Embryonic facial prominence (tissue), 1 donor: ENCODE data around the gene BTNL3.
"Not testable (repeated sequence)": the region's sequence is repeated elsewhere in the genome, so short reads cannot be mapped to it uniquely, and the experiment has no call there.

Experiments used
- DNase-seq: peaks from one replicate; pipeline ENCODE4 v3.0.0-alpha.2; 2016; ENCODE audit errors: extremely low spot score

The BTNL3 gene

GRCh38 chr5:181024245-181025064 is 35.8 kb downstream of the BTNL3 start:
- no peak for DNase-seq

DNA sequence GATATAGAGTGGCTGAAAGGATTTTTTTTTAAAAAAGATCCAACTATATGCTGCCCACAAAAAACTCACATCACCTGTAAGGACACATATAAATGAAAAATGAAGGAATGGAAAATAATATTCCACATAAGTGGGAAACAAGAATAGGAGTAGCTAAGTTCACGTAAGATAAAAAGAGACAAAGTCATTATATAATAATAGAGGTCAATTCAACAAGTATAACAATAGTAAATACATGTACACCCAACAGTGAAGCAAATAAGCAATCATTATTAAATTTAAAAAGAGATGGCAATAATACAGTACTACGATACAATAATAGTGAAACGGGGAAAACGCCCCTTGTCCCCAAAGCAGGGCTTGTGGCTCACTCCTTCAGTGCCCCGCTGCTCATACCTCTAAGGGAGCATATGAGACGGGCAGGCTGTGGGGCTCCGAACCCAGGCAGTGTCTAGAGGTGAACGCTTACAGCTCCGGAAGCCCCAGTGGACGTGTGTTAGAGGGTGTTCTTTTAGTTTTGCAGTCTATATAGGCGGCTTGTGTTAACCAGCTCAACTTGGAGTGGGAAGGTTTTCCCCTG is 38.9 kb downstream of the BTNL3 start:
- no peak for DNase-seq

GRCh38 chr5:181028032-181028819 is 39.6 kb downstream of the BTNL3 start:
- DNase-seq, result no peak

GRCh38 chr5:181031716-181032115 is 43.1 kb downstream of the BTNL3 start:
- no peak for DNase-seq

DNA sequence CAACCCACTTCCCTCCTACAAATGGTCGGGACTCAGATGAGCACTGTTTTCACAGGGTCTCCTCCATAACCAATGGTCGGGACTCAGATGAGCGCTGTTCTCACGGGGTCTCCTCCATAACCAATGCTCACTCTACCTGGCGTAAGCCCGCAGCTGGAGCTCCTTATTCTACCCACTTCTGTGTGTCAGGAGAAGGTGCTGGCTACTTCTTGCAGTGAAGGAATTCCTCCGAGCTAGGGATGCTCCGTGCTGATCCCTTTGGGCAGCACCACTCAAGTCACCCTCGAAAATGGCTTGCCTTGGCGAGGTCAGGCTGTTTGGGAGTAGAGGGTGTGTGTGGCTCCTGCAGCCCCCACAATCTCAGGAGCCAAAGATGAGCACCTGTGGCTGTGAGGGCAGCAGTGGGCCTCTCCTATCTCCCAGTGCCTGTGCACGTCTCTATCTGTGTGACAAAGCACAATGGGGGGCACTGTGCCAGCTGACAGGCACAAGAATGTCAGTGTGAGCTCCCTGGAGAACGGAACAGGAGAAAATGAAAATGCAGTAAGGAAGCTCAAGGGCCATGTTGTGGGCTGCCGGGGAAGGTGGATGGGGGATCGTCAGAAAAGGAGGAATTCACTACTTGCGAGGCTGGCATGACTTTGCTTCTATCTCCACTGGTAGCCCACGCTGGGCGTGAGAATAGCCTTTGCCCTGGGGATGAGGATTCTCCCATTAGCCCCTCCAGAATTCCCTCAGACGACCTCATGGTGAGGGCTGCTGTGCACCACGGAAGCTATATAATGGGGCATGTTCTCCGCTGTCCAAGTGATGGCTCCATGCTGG is 47.6 kb downstream of the BTNL3 start:
- DNase-seq, result no peak

- no peak for DNase-seq
These were observed 48.2 kb downstream of the BTNL3 start for GRCh38 chr5:181036816-181037364.

DNA sequence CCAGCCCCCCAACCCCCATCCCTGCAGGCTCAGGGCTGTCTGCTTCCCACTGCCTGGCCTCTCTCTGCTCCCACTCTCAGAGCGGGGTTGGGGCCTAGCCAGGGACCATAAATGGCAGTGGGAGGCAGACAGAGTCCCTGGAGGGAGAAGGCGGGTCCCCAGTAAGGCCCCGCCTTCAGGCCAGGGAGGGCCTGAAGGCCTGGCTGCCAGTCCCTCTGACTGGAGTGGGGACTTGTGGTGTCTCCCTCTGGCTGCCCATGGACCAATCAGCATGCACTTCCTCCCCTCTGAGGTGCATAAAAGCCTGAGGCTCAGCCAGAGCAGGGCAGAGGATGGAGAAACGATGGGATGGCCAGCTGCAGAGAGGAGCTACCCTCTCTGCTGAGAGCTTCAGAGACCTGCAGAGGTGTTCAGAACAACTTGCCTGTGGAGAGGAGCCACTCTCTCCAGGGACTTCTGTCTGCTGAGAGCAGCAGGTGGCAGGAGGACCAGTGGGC is 48.8 kb downstream of the BTNL3 start:
- no peak for DNase-seq

DNA sequence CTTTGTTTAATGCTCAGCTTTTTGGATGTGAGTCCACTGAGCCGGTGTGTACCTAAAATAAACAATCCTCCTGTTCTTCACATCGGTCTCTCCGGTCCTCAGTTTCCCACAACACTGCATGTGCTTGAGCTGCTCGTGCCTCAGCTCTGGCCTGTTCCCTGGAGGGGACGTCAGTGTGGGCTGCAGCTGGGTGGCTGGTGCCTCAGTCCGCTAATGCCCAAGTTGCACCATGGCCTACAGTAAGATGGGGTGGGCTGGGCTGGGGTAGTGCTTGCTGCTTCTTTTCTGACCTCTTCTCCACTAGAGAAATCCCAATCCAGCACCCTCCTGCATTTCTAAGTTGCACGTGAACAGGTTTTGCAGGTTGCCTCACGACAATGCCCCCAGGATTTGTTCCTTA is 50.8 kb downstream of the BTNL3 start:
- no peak for DNase-seq

DNA sequence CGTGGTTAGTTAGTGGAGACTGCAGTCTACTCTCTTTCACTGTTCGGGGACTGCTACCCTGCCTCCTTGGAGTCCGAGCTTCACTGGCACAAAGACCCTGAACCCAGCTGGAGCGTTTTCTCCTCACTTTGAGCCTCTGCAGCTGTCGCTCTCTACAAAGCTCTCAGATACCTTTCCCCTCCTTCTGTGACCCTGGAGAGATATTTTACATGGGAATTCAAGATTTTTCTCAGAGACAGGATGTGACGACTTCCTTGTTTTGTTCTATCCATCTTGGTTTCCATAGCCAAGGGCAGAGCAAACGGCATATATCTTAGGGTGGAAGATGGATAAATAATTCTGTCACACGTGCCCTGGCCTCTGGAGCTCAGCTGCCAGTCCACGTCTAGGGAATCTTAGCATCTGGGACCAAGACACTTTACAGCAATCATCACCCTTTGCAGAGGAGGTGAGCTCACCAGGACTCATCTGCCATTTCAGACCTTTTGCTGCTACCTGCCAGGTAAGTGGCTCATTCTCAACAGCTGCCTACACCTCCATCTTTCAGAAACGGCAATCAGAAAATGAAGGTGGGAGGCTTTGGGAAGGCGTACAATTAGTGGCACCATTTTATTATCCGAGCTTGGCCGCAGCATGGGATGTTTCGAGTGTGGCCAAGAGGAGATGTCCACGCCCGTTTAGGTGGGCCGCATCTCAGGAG is 51.4 kb downstream of the BTNL3 start, which contains the start of gene BTNL9:
BTNL9 (plus strand) TSS at position 336 of the 700 bp plus-strand sequence. CDS start 5,224 bp downstream, outside the sequence.
- no peak for DNase-seq

DNA sequence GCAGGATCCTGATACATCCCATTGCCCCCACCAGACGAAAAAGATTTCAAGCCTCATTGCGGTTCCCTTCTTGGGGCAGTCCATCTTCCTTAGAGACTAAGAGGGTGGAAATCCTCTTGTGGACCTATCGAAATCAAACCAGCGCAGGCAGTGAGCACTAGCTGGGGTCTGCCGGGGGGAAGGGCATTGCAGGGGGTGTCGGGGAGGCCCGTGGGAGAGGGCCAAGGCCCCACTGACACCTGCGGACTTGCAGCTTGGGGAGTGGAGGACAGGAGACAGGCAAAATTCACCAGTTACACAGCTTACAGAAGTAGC is 51.9 kb downstream of the BTNL3 start:
- no peak for DNase-seq

DNA sequence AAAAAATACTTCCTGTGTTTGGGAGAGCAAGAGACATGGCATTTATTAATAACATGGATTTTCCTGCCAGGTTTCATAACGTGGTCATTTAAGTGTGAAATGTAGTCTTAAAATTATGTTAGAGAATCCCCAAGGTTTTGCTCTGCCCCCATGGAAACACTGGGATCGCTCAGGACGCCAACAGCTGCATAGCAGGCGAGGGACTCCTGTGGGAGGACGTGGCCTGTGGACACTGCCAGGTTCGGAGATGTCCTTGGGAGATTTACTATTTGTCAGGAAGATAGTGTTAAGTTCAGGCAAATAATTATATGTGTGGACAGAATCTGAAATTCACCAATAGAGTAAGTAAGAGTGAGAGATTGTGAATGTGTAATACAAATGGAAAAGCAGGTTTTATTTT is 52.4 kb downstream of the BTNL3 start:
- DNase-seq, result no peak

DNA sequence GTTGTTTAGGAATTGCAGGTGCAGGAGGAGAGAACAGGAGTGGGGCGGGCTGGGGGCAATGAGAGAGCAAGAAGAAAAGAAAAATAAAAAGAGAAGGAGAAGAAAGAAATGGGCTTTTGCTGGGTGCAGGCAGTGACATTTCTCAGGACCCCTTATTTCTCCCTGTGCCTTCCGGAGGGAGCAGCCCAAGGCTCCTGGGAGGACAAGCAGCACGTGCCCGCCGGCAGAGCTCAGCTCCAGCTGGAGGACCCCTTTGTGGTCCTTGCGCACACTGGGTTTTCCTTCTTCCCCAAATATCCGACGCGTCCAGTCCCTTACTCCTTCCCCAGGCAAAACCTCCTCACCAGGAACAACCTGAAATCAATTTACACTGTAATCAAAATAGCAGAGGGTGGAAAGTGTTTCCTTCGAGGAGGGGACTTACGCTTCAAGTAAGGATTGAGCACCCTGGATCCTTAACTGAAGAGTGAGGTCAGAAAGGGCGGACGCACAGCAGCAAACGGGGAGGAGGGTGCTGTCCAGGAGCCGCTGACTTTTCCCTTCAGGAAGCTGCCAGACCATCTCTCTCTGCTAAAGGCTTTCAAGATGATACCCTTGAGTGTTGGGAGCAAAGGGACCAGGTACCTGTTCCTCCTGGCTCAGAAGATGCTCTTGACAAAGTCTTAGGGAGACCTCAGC is 53.5 kb downstream of the BTNL3 start:
- DNase-seq, result no peak

- DNase-seq, result no peak
These were observed 54.1 kb downstream of the BTNL3 start for GRCh38 chr5:181042722-181043121.

GRCh38 chr5:181043285-181044092 is 54.8 kb downstream of the BTNL3 start:
- DNase-seq, result no peak

- DNase-seq, result no peak
These were observed 55.5 kb downstream of the BTNL3 start for GRCh38 chr5:181044093-181044599.

DNA sequence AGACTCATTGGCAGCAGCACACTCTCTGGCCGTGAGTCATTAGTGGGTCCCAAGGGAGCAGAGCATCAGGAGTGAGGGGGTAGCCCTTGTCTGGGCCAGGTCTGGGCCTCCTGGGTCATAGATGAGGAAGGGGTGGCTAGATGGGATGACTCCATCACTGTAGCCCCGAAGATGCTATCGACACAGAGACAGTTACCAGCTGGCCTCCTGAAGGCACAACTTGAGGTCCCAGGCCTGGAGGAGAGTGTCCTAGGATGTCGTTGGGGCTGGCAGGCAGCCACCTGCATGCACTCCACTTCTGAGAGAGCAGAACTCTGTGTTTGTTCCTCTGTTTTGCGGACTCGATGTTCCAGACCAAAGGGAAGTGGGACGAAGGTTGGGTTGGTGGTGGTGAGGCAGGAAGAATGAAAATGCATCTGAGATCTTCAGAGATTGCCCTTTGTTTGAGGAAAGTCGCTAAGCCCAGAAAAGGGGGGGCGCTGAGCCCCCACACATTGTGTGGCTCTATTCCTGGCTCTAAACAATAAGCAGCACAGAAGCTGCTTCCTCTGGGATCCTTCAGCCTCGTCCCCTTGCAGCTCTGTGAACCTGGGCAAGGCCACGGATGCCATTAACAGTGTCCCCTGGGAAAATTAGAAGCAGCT is 56.1 kb downstream of the BTNL3 start:
- DNase-seq, result no peak

DNA sequence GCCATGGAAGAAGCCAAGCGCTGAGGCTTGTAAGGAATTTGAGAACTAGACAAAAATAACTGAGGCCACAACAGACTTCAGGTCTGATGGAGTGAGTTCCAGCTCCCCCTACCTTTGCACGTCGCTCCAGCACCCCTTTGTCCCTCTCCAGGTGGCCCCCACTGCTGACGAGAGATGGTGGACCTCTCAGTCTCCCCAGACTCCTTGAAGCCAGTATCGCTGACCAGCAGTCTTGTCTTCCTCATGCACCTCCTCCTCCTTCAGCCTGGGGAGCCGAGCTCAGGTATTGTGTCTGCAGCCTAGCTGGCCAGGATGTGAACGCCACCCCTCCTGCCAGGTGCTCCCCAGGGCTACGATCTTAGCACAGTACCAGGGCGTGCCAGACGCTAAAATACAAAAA is 56.7 kb downstream of the BTNL3 start:
- no peak for DNase-seq

DNA sequence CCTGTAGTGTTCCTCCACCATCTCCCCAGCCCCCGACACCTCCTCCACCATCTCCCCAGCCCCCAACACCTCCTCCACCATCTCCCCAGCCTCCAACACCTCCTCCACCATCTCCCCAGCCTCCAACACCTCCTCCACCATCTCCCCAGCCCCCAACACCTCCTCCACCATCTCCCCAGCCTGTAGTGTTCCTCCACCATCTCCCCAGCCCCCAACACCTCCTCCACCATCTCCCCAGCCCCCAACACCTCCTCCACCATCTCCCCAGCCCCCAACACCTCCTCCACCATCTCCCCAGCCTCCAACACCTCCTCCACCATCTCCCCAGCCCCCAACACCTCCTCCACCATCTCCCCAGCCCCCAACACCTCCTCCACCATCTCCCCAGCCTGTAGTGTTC is 57.2 kb downstream of the BTNL3 start:
- DNase-seq, result not testable (repeated sequence)

DNA sequence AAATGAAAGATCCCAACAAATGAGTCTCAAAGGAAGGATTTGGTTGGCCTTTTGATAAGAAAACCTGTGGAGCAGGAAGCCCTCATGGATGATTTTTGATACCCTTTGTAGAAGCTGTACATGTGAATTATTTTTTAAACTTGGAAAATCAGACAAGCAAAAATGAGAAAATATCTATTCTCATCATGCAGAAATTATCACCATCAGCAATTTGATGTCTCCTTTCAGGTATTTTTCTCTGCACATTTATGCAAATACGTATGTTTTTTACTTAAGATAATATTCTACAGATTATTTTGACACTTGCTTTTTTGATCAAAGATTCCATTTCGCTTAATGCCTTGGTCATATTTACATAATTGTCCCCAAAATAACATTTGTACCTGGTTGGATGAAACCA is 58.6 kb downstream of the BTNL3 start:
- no peak for DNase-seq
